BJ (cell line): ENCODE results near the gene SIPA1L3. TPM values are rescaled to one million over a fixed set of nuclear protein-coding genes. Genes with fewer than 3 reads are reported as not detected.

ENCODE experiments used
- CTCF ChIA-PET: fragments of 350-600 bp; formaldehyde crosslinking; extraction: SDS; loops from one replicate; lab custom pipeline; 2021; ENCODE audit warnings: antibody characterized with exemption, inconsistent platforms; lab: Yijun Ruan, JAX
- POLR2A ChIA-PET: fragments of 300-600 bp; sonication (Branson Sonifier 250); formaldehyde crosslinking; extraction: SDS; loops from one replicate; lab custom pipeline; 2021; ENCODE audit warnings: antibody characterized with exemption; lab: Charles Lee
- DNase-seq: peaks from one replicate; pipeline ENCODE4 v3.0.0-alpha.2; 2011; ENCODE audit warnings: low read depth
- H3K27me3 ChIP-seq: 2 replicates; pipeline ENCODE4 v1.6.0; 2011; ENCODE audit warnings: low read length; ENCODE audit not compliant: control insufficient read depth, insufficient read depth
- H3K36me3 ChIP-seq: 2 replicates; pipeline ENCODE4 v1.5.1; 2011; ENCODE audit warnings: low read length; ENCODE audit not compliant: control insufficient read depth, insufficient read depth
- H3K4me3 ChIP-seq: 2 replicates; pipeline ENCODE4 v1.5.1; 2011; ENCODE audit warnings: low read depth, mild to moderate bottlenecking, control low read depth, low read length
- CTCF ChIP-seq: IDR thresholded peaks from 2 replicates; pipeline ENCODE4 v1.5.1; 2011; ENCODE audit warnings: low read depth, mild to moderate bottlenecking, control low read depth, inconsistent platforms, low read length, moderate library complexity; ENCODE audit not compliant: insufficient read depth
- polyA plus RNA-seq: library from polyadenylated mRNA; depleted of rRNA; stranded (reverse); fragments of >200 nt; gene quantifications from 2 replicates; pipeline ENCODE4 v1.2.3, GENCODE V29; 2011

Gene SIPA1L3
- polyA plus RNA-seq, 1 experiment: 4.5 TPM

GRCh38 chr19:38158730-38159129 is 251.7 kb downstream of the SIPA1L3 start:
- Histone ChIP-seq H3K36me3 (peaks cover 17% of the 10 kb centered on the region), H3K27me3 (no peaks in the 10 kb centered on the region), H3K4me3 (no peak overlapping the region)
- TF ChIP-seq CTCF: no peak
- no peak for DNase-seq
- CTCF ChIA-PET: no interaction called here
- POLR2A ChIA-PET: no interaction called here

GRCh38 chr19:38162094-38162493 is 255.1 kb downstream of the SIPA1L3 start:
- H3K27me3 ChIP-seq: no peaks in the 10 kb centered on the region
- no peak for DNase-seq
- peaks cover 32% of the 10 kb centered on the region for H3K36me3 ChIP-seq
- ChIA-PET POLR2A (no interaction called here), CTCF (no interaction called here)
- no peak overlapping the region for H3K4me3 ChIP-seq
- TF ChIP-seq CTCF: no peak

GRCh38 chr19:38162632-38163031 is 255.6 kb downstream of the SIPA1L3 start:
- no peak for TF ChIP-seq CTCF
- DNase-seq: no peak
- H3K4me3 ChIP-seq: no peak overlapping the region
- ChIA-PET POLR2A (no interaction called here), CTCF (no interaction called here)
- no peaks in the 10 kb centered on the region for H3K27me3 ChIP-seq
- H3K36me3 ChIP-seq: peaks cover 32% of the 10 kb centered on the region

GRCh38 chr19:38163419-38164290 is 256.6 kb downstream of the SIPA1L3 start:
- peaks cover 32% of the 10 kb centered on the region for H3K36me3 ChIP-seq
- H3K4me3 ChIP-seq: no peak overlapping the region
- no peak for DNase-seq
- POLR2A ChIA-PET: no interaction called here
- TF ChIP-seq CTCF: no peak
- H3K27me3 ChIP-seq: no peaks in the 10 kb centered on the region
- CTCF ChIA-PET: no interaction called here

- no peak for DNase-seq
- POLR2A ChIA-PET: no interaction called here
- Histone ChIP-seq H3K27me3 (no peaks in the 10 kb centered on the region), H3K36me3 (peaks cover 29% of the 10 kb centered on the region), H3K4me3 (no peak overlapping the region)
- TF ChIP-seq CTCF: no peak
- CTCF ChIA-PET: interaction anchor here (0.5 to 0.9 kb wide), 2 partner anchors 13 to 262 kb away, joined by 3 read pairs; no protein-coding TSS in a partner anchor
Measured at GRCh38 chr19:38164526-38164925, 257.5 kb downstream of the SIPA1L3 start.
